Fibroblast of lung (primary cell): ENCODE results near the gene AP4S1.

Experiments used
- CTCF ChIP-seq, 2 donors: IDR thresholded peaks in 1 of 2; conservative IDR thresholded peaks in 1 of 2; 1 replicate in 1 of 2; 2 replicates in 1 of 2; pipeline ENCODE4 v1.5.1; 2011 to 2012; ENCODE audit warnings: low read length in 2 of 2, control low read depth in 1 of 2, inconsistent platforms in 1 of 2, low read depth in 1 of 2, mild to moderate bottlenecking in 1 of 2
- EZH2 ChIP-seq: IDR thresholded peaks from 2 replicates; pipeline ENCODE4 v1.5.1; 2012; ENCODE audit warnings: low read length, control low read depth, mild to moderate bottlenecking; ENCODE audit errors: missing control alignments

GRCh38 chr14:31010935-31011334 is 14.5 kb upstream of the AP4S1 start:
- TF ChIP-seq CTCF (conservative IDR thresholded peaks at IDR 0.05 in 1 of 2, IDR thresholded peaks at IDR 0.05 in 1 of 2; ENCODE audit: low read depth in 1 of 2, low read length in 2 of 2) (no peak), EZH2 (no peak)
